Small intestine (tissue), 7 donors: ENCODE data around the gene SLC17A9. TPM values are rescaled to one million over a fixed set of nuclear protein-coding genes. Genes with fewer than 3 reads are reported as not detected.

Experiments
- DNase-seq, 2 donors: peaks; one replicate each; pipeline versions ENCODE4 v3.0.0 to v3.0.0-alpha.2; 2013
- FAIRE-seq: peaks from 2 replicates; lab custom pipeline; 2012; peaks lifted over from hg19 to GRCh38; lab: Jason Lieb, UNC
- H3K27ac ChIP-seq, 3 donors: one replicate each; pipeline ENCODE4 v1.5.1; 2013; ENCODE audit warnings: low read length in 2 of 3, mild to moderate bottlenecking in 2 of 3, control low read depth in 1 of 3, inconsistent platforms in 1 of 3, low read depth in 1 of 3, moderate library complexity in 1 of 3
- H3K27me3 ChIP-seq, 3 donors: one replicate each; pipeline ENCODE4 v1.6.1; 2013; ENCODE audit warnings: low read length in 3 of 3, inconsistent platforms in 1 of 3; ENCODE audit not compliant: control insufficient read depth in 3 of 3, insufficient read depth in 3 of 3
- H3K36me3 ChIP-seq, 3 donors: one replicate each; pipeline ENCODE4 v1.6.1; 2013; ENCODE audit warnings: low read length in 3 of 3, inconsistent platforms in 1 of 3, low read depth in 1 of 3, mild to moderate bottlenecking in 1 of 3, moderate library complexity in 1 of 3; ENCODE audit not compliant: control insufficient read depth in 3 of 3, insufficient read depth in 2 of 3
- H3K4me1 ChIP-seq, 3 donors: one replicate each; pipeline ENCODE4 v1.6.1; 2013; ENCODE audit warnings: low read length in 2 of 3, inconsistent platforms in 1 of 3, low read depth in 1 of 3, mild to moderate bottlenecking in 1 of 3, moderate library complexity in 1 of 3; ENCODE audit not compliant: control insufficient read depth in 3 of 3, insufficient read depth in 2 of 3
- H3K4me3 ChIP-seq, 3 donors: one replicate each; pipeline ENCODE4 v1.5.1; 2013; ENCODE audit warnings: low read length in 3 of 3, control low read depth in 1 of 3, inconsistent platforms in 1 of 3, low read depth in 1 of 3, mild to moderate bottlenecking in 1 of 3, moderate library complexity in 1 of 3
- H3K9me3 ChIP-seq, 2 donors: one replicate each; pipeline ENCODE4 v1.6.1; 2013; ENCODE audit warnings: low read depth in 1 of 2, low read length in 1 of 2; ENCODE audit not compliant: control insufficient read depth in 2 of 2, insufficient read depth in 1 of 2
- WGBS, 3 donors: extraction: QIAGEN DNeasy Blood & Tissue Kit; methylation state at CpG; one replicate each; pipeline ENCODE4 v1.1.7; 2013; 5-methylcytosine and 5-hydroxymethylcytosine counted together
- polyA plus RNA-seq, 4 donors: library from polyadenylated mRNA; stranded (reverse) in 3 of 4; unstranded in 1 of 4; fragments of 200-250 nt in 3 of 4; fragments of 120-200 nt in 1 of 4; gene quantifications; one replicate each; pipeline versions ENCODE4 v1.2.1 to v1.2.3, GENCODE V29; 2013
- donor health status: healthy with polysubstance abuse.
- donor health status: control.
- donor health status: control.
- donor health status: Bipolar disorder and iron deficiency.
- donor health status: healthy.

Gene SLC17A9
- polyA plus RNA-seq, 4 donors: 0.22 to 11.2 (median 1.8) TPM

DNA sequence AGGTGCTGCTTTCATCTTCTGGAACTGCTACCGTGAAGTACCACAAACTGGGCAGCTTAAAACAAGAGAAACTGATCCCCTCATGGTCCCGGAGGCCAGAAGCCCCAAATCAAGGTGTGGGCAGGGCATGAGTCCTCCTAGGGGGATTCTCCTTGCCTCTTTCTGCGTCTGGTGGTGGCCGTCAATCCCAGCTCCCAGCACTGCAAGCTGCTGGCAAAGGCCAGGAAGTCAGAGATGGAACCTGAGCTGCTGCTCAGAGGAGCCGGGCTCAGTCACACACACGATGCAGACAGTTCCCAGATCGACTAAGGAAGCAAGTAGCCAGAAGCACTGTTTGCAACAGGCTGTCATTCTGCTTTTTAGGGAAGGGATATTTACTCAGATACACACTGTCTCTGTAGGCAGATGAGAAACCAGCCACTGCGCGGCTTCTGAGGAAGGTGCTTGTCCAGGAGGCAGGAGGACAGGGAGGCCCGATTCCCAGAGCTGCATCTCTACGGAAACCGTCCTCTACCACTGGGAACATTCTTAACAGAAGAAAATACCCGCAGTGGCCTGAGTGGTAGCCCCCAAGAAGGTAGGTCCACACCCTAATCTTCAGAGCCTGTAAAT, 38.8 kb downstream of the SLC17A9 start:
- FAIRE-seq: no peak
- H3K27me3 ChIP-seq: peaks cover 0 to 25% (median 15%) of the 10 kb centered on the region in 3 donors
- no peak overlapping the region for H3K27ac ChIP-seq
- H3K4me3 ChIP-seq: no peak overlapping the region
- no peaks in the 10 kb centered on the region for H3K9me3 ChIP-seq
- H3K36me3 ChIP-seq: no peaks in the 10 kb centered on the region
- H3K4me1 ChIP-seq: no peaks in the 10 kb centered on the region
- WGBS, 3 donors: 66 to 69% (median 67%) methylated on average over 13 of the region's 13 CpGs
- DNase-seq: no peak

DNA sequence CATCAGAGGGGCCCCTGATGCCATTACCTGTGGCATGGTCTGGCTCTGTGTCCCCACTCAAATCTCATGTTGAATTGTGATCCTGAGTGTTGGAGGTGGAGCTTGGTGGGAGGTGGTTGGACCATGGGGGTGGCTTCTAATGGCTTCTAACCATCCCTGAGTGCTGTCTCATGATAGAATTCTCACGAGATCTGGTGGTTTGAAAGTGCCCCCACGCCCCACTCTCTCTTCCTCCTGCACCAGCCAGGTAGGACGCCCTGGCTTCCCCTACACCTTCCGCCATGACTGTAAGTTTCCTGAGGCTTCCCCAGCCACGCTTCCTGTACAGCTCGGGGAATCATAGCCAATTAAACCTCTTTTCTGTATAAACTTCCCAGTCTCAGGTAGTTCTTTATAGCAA, 39.4 kb downstream of the SLC17A9 start:
- H3K36me3 ChIP-seq: no peaks in the 10 kb centered on the region
- H3K9me3 ChIP-seq: no peaks in the 10 kb centered on the region
- H3K4me3 ChIP-seq: no peak overlapping the region
- no peaks in the 10 kb centered on the region for H3K4me1 ChIP-seq
- peaks cover 0 to 25% (median 12%) of the 10 kb centered on the region in 3 donors for H3K27me3 ChIP-seq
- DNase-seq: no peak
- no peak for FAIRE-seq
- 63 to 80% (median 72%) methylated on average over 6 of the region's 6 CpGs for WGBS, 3 donors
- no peak overlapping the region for H3K27ac ChIP-seq

DNA sequence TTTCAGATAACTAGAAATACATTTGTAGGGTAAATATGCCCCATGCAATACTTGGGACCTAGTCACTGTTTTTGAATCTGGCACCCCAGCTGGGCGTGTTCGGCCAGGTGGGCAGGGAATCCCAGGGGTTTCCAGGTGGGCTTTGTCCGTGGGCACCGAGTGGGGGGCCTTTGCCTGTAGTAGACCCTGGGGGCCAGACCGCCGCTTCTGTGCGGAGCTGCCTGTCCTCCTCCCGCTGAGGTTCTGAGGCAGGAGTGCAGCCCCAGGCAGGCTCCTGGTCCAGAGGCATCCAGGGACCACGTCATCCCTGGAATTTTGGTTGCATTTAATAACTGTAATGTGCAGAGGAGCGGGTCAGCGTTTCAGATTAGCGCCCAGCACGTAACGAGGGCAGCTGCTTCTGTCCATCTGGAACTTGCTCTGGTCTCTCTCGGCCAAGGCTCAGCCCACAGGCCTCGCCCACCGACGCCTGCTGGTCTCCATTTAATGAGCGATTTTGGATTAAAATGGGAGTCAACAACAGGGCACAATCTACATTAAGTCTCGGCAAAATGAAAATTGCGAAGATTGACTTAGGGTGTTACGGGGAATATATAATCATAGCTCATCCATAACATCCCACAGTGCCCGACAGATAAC, 41.5 kb downstream of the SLC17A9 start:
- DNase-seq: no peak
- no peak for FAIRE-seq
- 80 to 91% (median 87%) methylated on average over 23 of the region's 23 CpGs for WGBS, 3 donors
- no peaks in the 10 kb centered on the region for H3K9me3 ChIP-seq
- no peaks in the 10 kb centered on the region for H3K4me1 ChIP-seq
- peaks cover 0 to 38% (median 21%) of the 10 kb centered on the region in 3 donors for H3K27me3 ChIP-seq
- no peak overlapping the region for H3K4me3 ChIP-seq
- no peak overlapping the region for H3K27ac ChIP-seq
- H3K36me3 ChIP-seq: no peaks in the 10 kb centered on the region

DNA sequence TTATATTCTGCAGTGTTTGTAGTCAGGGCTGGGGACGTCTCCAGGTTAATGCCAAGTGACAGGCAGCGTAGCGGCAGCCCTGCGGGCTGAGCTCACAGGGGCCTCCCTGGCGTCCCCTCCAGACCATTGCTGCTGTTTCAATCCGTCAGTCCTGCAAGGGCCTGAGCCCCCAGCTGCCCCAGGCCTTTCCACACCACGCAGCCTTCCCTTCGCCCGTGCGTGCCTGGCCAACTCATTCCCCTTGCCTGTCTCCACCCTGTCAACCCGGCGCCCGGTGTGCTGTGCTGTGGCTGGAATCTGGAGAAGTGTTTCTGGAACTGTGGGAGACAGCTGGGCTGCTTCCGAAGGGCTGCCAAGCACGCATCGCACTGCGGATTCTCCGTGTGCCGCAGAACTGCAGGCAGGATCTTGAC, 42.4 kb downstream of the SLC17A9 start:
- Histone ChIP-seq H3K27ac (no peak overlapping the region), H3K4me1 (no peaks in the 10 kb centered on the region), H3K9me3 (peaks cover 0 to 3% of the 10 kb centered on the region in 2 donors), H3K27me3 (peaks cover 0 to 46% (median 29%) of the 10 kb centered on the region in 3 donors), H3K4me3 (no peak overlapping the region), H3K36me3 (no peaks in the 10 kb centered on the region)
- FAIRE-seq: no peak
- WGBS, 3 donors: 70 to 80% (median 77%) methylated on average over 19 of the region's 19 CpGs
- DNase-seq: no peak

DNA sequence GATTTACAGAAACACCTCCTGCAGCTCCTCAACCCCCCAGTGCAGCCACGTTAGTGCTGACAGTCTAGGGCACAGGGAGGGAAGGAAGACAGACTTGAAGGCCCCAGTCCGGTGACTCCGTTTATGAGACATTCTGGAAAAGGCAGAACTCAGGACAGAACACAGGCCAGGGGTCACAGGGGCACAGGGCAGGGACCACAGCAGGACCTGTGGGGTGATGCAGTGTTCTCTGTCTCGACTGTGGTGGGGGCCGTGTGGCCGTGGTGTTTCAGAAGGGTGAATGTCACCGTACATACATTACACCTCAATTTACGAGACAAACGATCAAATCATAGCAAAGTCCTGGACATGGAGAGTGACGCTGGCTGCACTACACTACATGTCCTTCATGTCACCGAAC, 43.0 kb downstream of the SLC17A9 start:
- 62 to 73% (median 72%) methylated on average over 11 of the region's 11 CpGs for WGBS, 3 donors

DNA sequence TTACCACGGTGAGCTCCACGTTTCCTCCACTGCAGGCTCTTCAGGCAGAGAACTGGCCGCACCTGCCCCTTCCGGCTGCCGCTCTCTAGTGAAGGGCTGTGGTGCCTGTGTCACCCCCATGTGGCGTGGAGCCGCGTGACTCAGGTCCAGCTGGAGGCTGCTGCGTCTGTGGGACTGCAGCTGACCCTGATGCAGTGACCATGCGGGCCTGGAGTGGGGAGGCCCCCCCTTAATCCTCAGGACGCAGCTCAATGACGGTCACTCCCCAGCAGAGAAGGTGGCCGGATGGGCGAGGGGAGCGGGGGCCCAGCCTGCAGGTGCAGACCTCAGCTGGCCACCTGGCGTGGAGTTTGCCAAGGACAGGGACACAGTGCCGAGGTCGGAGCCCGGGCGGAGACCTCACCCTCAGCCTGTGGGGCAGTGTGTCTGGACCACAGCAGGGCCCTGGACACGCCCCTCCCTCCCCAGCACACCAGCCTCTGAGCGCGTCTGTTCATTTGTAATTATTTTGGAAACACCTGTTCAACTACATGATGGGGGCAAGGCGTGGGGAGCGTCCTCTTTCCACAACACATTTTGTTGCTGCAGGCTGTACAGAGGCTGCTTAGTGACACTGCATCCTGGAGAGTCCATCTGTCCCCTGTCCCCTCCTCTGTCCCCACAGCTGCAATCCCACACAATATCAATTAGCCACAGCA, 43.5 kb downstream of the SLC17A9 start:
- FAIRE-seq (no peak), DNase-seq (no peak)
- Histone ChIP-seq H3K4me1 (no peaks in the 10 kb centered on the region), H3K27me3 (peaks cover 0 to 51% (median 33%) of the 10 kb centered on the region in 3 donors), H3K27ac (no peak overlapping the region), H3K4me3 (no peak overlapping the region), H3K36me3 (no peaks in the 10 kb centered on the region), H3K9me3 (peaks cover 0 to 3% of the 10 kb centered on the region in 2 donors)
- 65 to 77% (median 69%) methylated on average over 25 of the region's 25 CpGs for WGBS, 3 donors

More for the DNA sequence above, 43.0 kb downstream of the SLC17A9 start:
- H3K27ac ChIP-seq: no peak overlapping the region
- no peak for FAIRE-seq
- no peaks in the 10 kb centered on the region for H3K36me3 ChIP-seq
- peaks cover 0 to 49% (median 33%) of the 10 kb centered on the region in 3 donors for H3K27me3 ChIP-seq
- H3K4me1 ChIP-seq: no peaks in the 10 kb centered on the region
- peaks cover 0 to 3% of the 10 kb centered on the region in 2 donors for H3K9me3 ChIP-seq
- no peak for DNase-seq
- H3K4me3 ChIP-seq: no peak overlapping the region

DNA sequence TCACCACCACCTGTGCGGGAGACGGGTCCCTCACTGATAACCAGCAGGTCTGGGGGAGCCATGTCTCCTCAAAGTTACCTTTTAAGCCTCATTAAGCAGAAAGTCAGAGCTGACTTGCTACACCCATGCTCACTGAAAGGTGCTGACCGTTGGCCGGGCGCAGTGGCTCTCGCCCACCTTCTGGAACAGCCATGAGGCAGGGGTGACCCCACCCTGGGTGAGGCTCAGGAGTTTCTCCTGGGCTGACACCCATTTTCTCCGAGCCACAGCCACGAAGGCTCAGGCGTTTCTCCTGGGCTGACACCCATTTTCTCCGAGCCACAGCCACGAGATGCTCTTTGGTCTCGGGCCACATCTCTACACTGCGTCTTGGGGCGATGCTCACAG, 44.1 kb downstream of the SLC17A9 start:
- no peak overlapping the region for H3K27ac ChIP-seq
- no peaks in the 10 kb centered on the region for H3K36me3 ChIP-seq
- DNase-seq (no peak), FAIRE-seq (no peak)
- H3K9me3 ChIP-seq: peaks cover 0 to 3% of the 10 kb centered on the region in 2 donors
- no peak overlapping the region for H3K4me3 ChIP-seq
- WGBS, 3 donors: 76 to 86% (median 80%) methylated on average over 14 of the region's 14 CpGs
- H3K27me3 ChIP-seq: peaks cover 0 to 51% (median 36%) of the 10 kb centered on the region in 3 donors
- H3K4me1 ChIP-seq: no peaks in the 10 kb centered on the region

DNA sequence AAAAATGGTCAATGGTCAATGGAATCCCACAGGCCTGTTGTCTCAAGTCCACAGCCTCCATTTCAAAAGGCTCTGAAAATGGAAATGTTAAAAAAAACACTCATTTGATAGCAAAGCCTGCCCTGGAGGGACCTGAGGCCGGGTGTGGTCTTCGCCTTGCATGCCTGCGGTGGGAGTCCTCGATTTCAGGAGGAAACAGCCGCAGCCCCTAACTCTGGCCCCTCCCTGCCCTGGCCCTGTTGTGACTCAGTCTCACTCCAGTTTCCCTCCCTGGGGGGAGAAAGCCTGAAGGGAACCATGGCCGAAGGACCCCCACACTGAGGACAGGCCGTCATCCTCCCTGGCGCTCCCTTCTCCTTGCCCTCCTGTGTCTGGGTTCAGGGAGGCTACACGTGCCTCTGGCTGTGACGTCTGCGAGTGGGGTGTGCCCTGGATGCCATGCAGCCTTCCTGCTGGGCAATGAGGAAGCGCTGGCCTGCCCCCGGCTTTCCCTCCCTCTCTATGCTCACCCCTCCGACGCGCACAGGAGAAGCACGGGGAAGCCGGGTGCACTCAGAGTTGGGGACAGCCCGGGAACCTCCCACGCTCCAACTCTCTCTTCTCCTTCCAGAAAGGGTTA, 45.0 kb downstream of the SLC17A9 start:
- H3K9me3 ChIP-seq: peaks cover 0 to 3% of the 10 kb centered on the region in 2 donors
- FAIRE-seq (no peak), DNase-seq (no peak)
- H3K36me3 ChIP-seq: no peaks in the 10 kb centered on the region
- H3K27ac ChIP-seq: no peak overlapping the region
- H3K4me3 ChIP-seq: no peak overlapping the region
- no peaks in the 10 kb centered on the region for H3K4me1 ChIP-seq
- WGBS, 3 donors: 26 to 40% (median 31%) methylated on average over 19 to 20 of the region's 20 CpGs
- peaks cover 0 to 55% (median 43%) of the 10 kb centered on the region in 3 donors for H3K27me3 ChIP-seq
